Measurements from ENCODE around the gene SLC4A1AP. TPM values are rescaled to one million over a fixed set of nuclear protein-coding genes. Genes with fewer than 3 reads are reported as not detected.

Gene SLC4A1AP
- total RNA-seq, 1 experiment from 2014 or later, result 19.8 TPM

DNA sequence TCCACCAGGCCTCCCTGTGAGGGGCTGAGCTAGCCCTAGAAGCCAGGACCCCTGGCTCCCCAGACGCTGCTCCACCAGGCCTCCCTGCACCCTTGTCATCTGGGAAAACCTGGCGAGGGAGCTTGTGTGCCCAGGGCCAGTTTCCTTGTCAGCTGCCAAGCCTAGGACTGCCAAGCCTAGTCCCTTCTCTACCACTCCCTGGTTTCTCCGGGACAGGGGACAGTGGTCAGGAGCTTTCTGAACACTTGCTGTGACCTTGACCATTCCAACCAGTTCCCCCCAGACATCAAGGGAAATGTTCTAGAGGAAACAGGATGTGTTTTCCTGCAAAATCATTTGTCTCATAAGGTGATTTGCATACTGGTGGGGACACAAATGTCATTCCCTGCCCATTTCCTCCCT, 66.6 kb downstream of the SLC4A1AP start (continued):
- TF ChIP-seq REST (IDR thresholded peaks at IDR 0.05; ENCODE audit: low read depth), result no peak
- no peak for TF ChIP-seq POLR2AphosphoS5 (IDR thresholded peaks at IDR 0.05; ENCODE audit: low read depth, low read length)
- no peak for TF ChIP-seq FOSL1 (IDR thresholded peaks at IDR 0.05; ENCODE audit: low read depth)
- no peak for TF ChIP-seq SP1 (IDR thresholded peaks at IDR 0.05; ENCODE audit: low read depth)
- no peak for TF ChIP-seq ELF1 (IDR thresholded peaks at IDR 0.05; ENCODE audit: borderline replicate concordance, low read depth)
- TF ChIP-seq MAX (IDR thresholded peaks at IDR 0.05), result no peak
- TF ChIP-seq JUND (IDR thresholded peaks at IDR 0.05), result no peak
- TF ChIP-seq, protein P1, sequence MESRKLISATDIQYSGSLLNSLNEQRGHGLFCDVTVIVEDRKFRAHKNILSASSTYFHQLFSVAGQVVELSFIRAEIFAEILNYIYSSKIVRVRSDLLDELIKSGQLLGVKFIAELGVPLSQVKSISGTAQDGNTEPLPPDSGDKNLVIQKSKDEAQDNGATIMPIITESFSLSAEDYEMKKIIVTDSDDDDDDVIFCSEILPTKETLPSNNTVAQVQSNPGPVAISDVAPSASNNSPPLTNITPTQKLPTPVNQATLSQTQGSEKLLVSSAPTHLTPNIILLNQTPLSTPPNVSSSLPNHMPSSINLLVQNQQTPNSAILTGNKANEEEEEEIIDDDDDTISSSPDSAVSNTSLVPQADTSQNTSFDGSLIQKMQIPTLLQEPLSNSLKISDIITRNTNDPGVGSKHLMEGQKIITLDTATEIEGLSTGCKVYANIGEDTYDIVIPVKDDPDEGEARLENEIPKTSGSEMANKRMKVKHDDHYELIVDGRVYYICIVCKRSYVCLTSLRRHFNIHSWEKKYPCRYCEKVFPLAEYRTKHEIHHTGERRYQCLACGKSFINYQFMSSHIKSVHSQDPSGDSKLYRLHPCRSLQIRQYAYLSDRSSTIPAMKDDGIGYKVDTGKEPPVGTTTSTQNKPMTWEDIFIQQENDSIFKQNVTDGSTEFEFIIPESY (IDR thresholded peaks at IDR 0.05; ENCODE audit: extremely low read depth, insufficient replicate concordance, low read length), result no peak

Data from HCT116 (cell line).